Measurements from ENCODE around the gene KIF21B.
A peak's percentile ranks its signal among the peaks of the same experiment; 100 is the strongest.

KIF21B gene

GRCh38 chr1:201009962-201010645 is 13.4 kb downstream of the KIF21B start:
- no peak overlapping the region for H3K4me3 Mint-ChIP-seq
- no peak for DNase-seq
- H3K4me1 Mint-ChIP-seq: peaks cover 64% of the 10 kb centered on the region
- H3K27ac Mint-ChIP-seq: peak overlapping the region; percentile 56
- H3K36me3 Mint-ChIP-seq: peaks cover 40% of the 10 kb centered on the region
- no peaks in the 10 kb centered on the region for H3K27me3 Mint-ChIP-seq
- CTCF ChIA-PET: interaction anchor here (1.0 to 3.5 kb wide), 2 partner anchors 11 to 16 kb away, joined by 3 to 15 read pairs; no protein-coding TSS in a partner anchor
- no peaks in the 10 kb centered on the region for H3K9me3 Mint-ChIP-seq

- DNase-seq: no peak
- no peaks in the 10 kb centered on the region for H3K27me3 Mint-ChIP-seq
- H3K4me3 Mint-ChIP-seq: no peak overlapping the region
- H3K27ac Mint-ChIP-seq: peak overlapping the region; percentile 71
- no peaks in the 10 kb centered on the region for H3K9me3 Mint-ChIP-seq
- H3K4me1 Mint-ChIP-seq: peaks cover 52% of the 10 kb centered on the region
- CTCF ChIA-PET: interaction anchor here (1.1 to 3.5 kb wide), 2 partner anchors 12 to 120 kb away, joined by 3 to 15 read pairs; no protein-coding TSS in a partner anchor
- peaks cover 42% of the 10 kb centered on the region for H3K36me3 Mint-ChIP-seq
Measured at GRCh38 chr1:201008666-201009360, 14.7 kb downstream of the KIF21B start.

- H3K4me1 Mint-ChIP-seq: peaks cover 39% of the 10 kb centered on the region
- H3K27ac Mint-ChIP-seq: no peak overlapping the region
- DNase-seq: no peak
- CTCF ChIA-PET: no interaction called here
- H3K36me3 Mint-ChIP-seq: peaks cover 48% of the 10 kb centered on the region
- no peaks in the 10 kb centered on the region for H3K27me3 Mint-ChIP-seq
- no peaks in the 10 kb centered on the region for H3K9me3 Mint-ChIP-seq
- H3K4me3 Mint-ChIP-seq: no peak overlapping the region
Measured at GRCh38 chr1:201007481-201007880, 16.0 kb downstream of the KIF21B start.

GRCh38 chr1:201006450-201006849 is 17.1 kb downstream of the KIF21B start:
- Mint-ChIP-seq H3K27ac (no peak overlapping the region), H3K4me3 (no peak overlapping the region), H3K36me3 (peaks cover 50% of the 10 kb centered on the region), H3K9me3 (no peaks in the 10 kb centered on the region), H3K4me1 (peaks cover 29% of the 10 kb centered on the region), H3K27me3 (no peaks in the 10 kb centered on the region)
- CTCF ChIA-PET: interaction anchor here (1.1 to 1.4 kb wide), 3 partner anchors 14 to 36 kb away, joined by 4 to 6 read pairs (median 4); no protein-coding TSS in a partner anchor
- DNase-seq: no peak

GRCh38 chr1:201004732-201005131 is 18.8 kb downstream of the KIF21B start:
- H3K36me3 Mint-ChIP-seq: peaks cover 50% of the 10 kb centered on the region
- H3K27me3 Mint-ChIP-seq: no peaks in the 10 kb centered on the region
- peaks cover 15% of the 10 kb centered on the region for H3K4me1 Mint-ChIP-seq
- H3K9me3 Mint-ChIP-seq: no peaks in the 10 kb centered on the region
- DNase-seq: no peak
- H3K4me3 Mint-ChIP-seq: no peak overlapping the region
- H3K27ac Mint-ChIP-seq: no peak overlapping the region
- CTCF ChIA-PET: interaction anchor here (0.8 to 1.6 kb wide), 2 partner anchors 15 to 23 kb away, joined by 3 read pairs; no protein-coding TSS in a partner anchor

GRCh38 chr1:201004154-201004553 is 19.4 kb downstream of the KIF21B start:
- Mint-ChIP-seq H3K4me3 (no peak overlapping the region), H3K9me3 (no peaks in the 10 kb centered on the region), H3K27ac (no peak overlapping the region), H3K36me3 (peaks cover 50% of the 10 kb centered on the region), H3K4me1 (peaks cover 10% of the 10 kb centered on the region), H3K27me3 (no peaks in the 10 kb centered on the region)
- CTCF ChIA-PET: interaction anchor here (0.8 to 1.6 kb wide), 3 partner anchors 10 to 23 kb away, joined by 3 to 6 read pairs (median 3); no protein-coding TSS in a partner anchor
- no peak for DNase-seq

- CTCF ChIA-PET: interaction anchor here (0.8 to 1.3 kb wide), 2 partner anchors 19 to 31 kb away, joined by 3 read pairs; no protein-coding TSS in a partner anchor
- no peak for DNase-seq
- peaks cover 55% of the 10 kb centered on the region for H3K36me3 Mint-ChIP-seq
- no peaks in the 10 kb centered on the region for H3K9me3 Mint-ChIP-seq
- H3K4me3 Mint-ChIP-seq: no peak overlapping the region
- H3K27me3 Mint-ChIP-seq: no peaks in the 10 kb centered on the region
- no peak overlapping the region for H3K27ac Mint-ChIP-seq
- H3K4me1 Mint-ChIP-seq: peaks cover 3% of the 10 kb centered on the region
Measured at GRCh38 chr1:201002510-201002909, 21.0 kb downstream of the KIF21B start.

GRCh38 chr1:201001962-201002361 is 21.6 kb downstream of the KIF21B start:
- Mint-ChIP-seq H3K27ac (no peak overlapping the region), H3K4me3 (no peak overlapping the region), H3K9me3 (no peaks in the 10 kb centered on the region), H3K36me3 (peaks cover 58% of the 10 kb centered on the region), H3K27me3 (no peaks in the 10 kb centered on the region), H3K4me1 (peaks cover 3% of the 10 kb centered on the region)
- DNase-seq: no peak
- CTCF ChIA-PET: interaction anchor here (0.8 to 1.3 kb wide), 2 partner anchors 20 to 30 kb away, joined by 3 read pairs; no protein-coding TSS in a partner anchor

- CTCF ChIA-PET: no interaction called here
- DNase-seq: no peak
- Mint-ChIP-seq H3K27ac (no peak overlapping the region), H3K36me3 (peaks cover 68% of the 10 kb centered on the region), H3K4me3 (no peak overlapping the region), H3K27me3 (no peaks in the 10 kb centered on the region), H3K4me1 (no peaks in the 10 kb centered on the region), H3K9me3 (no peaks in the 10 kb centered on the region)
Measured at GRCh38 chr1:201000391-201000790, 23.1 kb downstream of the KIF21B start.

GRCh38 chr1:200999667-201000066 is 23.8 kb downstream of the KIF21B start:
- DNase-seq: no peak
- H3K27me3 Mint-ChIP-seq: no peaks in the 10 kb centered on the region
- no peaks in the 10 kb centered on the region for H3K9me3 Mint-ChIP-seq
- CTCF ChIA-PET: no interaction called here
- H3K27ac Mint-ChIP-seq: no peak overlapping the region
- H3K4me3 Mint-ChIP-seq: no peak overlapping the region
- peaks cover 68% of the 10 kb centered on the region for H3K36me3 Mint-ChIP-seq
- no peaks in the 10 kb centered on the region for H3K4me1 Mint-ChIP-seq

GRCh38 chr1:200998323-200998722 is 25.2 kb downstream of the KIF21B start:
- Mint-ChIP-seq H3K4me1 (no peaks in the 10 kb centered on the region), H3K27me3 (no peaks in the 10 kb centered on the region), H3K9me3 (no peaks in the 10 kb centered on the region), H3K4me3 (no peak overlapping the region), H3K36me3 (peaks cover 65% of the 10 kb centered on the region), H3K27ac (no peak overlapping the region)
- no peak for DNase-seq
- CTCF ChIA-PET: interaction anchor here (1.0 kb wide), 1 partner anchor 18 kb away, joined by 5 read pairs; no protein-coding TSS in a partner anchor

- CTCF ChIA-PET: interaction anchor here (3.8 kb wide), 1 partner anchor 13 kb away, joined by 19 read pairs; no protein-coding TSS in a partner anchor
- Mint-ChIP-seq H3K27me3 (no peaks in the 10 kb centered on the region), H3K27ac (no peak overlapping the region), H3K4me3 (no peak overlapping the region), H3K9me3 (no peaks in the 10 kb centered on the region), H3K36me3 (peaks cover 44% of the 10 kb centered on the region), H3K4me1 (no peaks in the 10 kb centered on the region)
- DNase-seq: no peak
Measured at GRCh38 chr1:200992382-200993048, 31.0 kb downstream of the KIF21B start.

GRCh38 chr1:200991097-200991614 is 32.4 kb downstream of the KIF21B start:
- Mint-ChIP-seq H3K9me3 (no peaks in the 10 kb centered on the region), H3K27me3 (no peaks in the 10 kb centered on the region), H3K4me3 (no peak overlapping the region), H3K36me3 (peaks cover 45% of the 10 kb centered on the region), H3K27ac (no peak overlapping the region), H3K4me1 (no peaks in the 10 kb centered on the region)
- DNase-seq: no peak
- CTCF ChIA-PET: interaction anchor here (0.9 to 3.8 kb wide), 3 partner anchors 12 to 30 kb away, joined by 4 to 19 read pairs (median 14); no protein-coding TSS in a partner anchor

GRCh38 chr1:200990114-200990513 is 33.4 kb downstream of the KIF21B start:
- CTCF ChIA-PET: interaction anchor here (3.2 to 3.8 kb wide), 2 partner anchors 11 to 18 kb away, joined by 14 to 19 read pairs; no protein-coding TSS in a partner anchor
- Mint-ChIP-seq H3K27ac (no peak overlapping the region), H3K4me1 (no peaks in the 10 kb centered on the region), H3K9me3 (no peaks in the 10 kb centered on the region), H3K36me3 (peaks cover 49% of the 10 kb centered on the region), H3K27me3 (no peaks in the 10 kb centered on the region), H3K4me3 (no peak overlapping the region)
- DNase-seq: no peak
